Spleen (tissue), 7 donors: ENCODE data around the gene ASPN.

Experiments used
- CTCF ChIP-seq, 11 experiments: fragments of 200-600 bp in 7 of 11; fragments of 450-650 bp in 4 of 11; sonication (generic) in 4 of 11; IDR thresholded peaks in 8 of 11; conservative IDR thresholded peaks in 3 of 11; 1 replicate in 7 of 11; 2 replicates in 4 of 11; pipeline versions ENCODE4 v1.4.0 to v1.8.0; 2016 to 2021; ENCODE audit warnings: antibody characterized with exemption in 11 of 11, inconsistent platforms in 4 of 11, mild to moderate bottlenecking in 1 of 11
- POLR2A ChIP-seq, 3 donors: fragments of 450-650 bp; IDR thresholded peaks; one replicate each; pipeline ENCODE4 v1.5.1; 2017; ENCODE audit warnings: antibody characterized with exemption in 3 of 3, mild to moderate bottlenecking in 1 of 3
- POLR2AphosphoS5 ChIP-seq, 3 donors: sonication (generic); formaldehyde crosslinking; IDR thresholded peaks; one replicate each; pipeline ENCODE4 v1.5.1; 2017; ENCODE audit warnings: antibody characterized with exemption in 3 of 3
- donor health status: DM: no; HTN: no; CAD: no; lungs with moderate emphysema.
- donor health status: DM: no; HTN: no; CAD: no.
- donor health status: DM: no; HTN: no; CAD: no.

DNA sequence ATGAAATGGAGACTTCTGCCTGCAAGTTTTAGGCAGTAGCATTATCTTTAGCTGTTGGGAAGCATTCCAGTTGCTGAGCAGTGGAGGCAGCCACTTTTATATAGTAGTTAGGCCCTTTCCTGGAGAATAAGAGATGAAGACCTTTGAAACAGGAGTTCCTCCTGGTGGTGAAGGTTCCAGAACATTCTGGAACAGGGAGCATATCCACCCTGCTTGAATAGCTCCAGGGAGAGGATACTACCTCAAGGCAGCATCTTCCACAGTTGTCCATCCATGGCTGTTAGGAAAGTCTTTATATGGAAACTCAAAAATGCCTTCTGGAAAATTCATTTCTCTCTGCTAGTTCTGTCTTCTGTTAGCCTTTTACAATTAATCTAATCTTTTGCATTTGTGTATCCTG, 3.0 kb downstream of the ASPN start:
- TF ChIP-seq CTCF (IDR thresholded peaks at IDR 0.05 in 8 of 11, conservative IDR thresholded peaks at IDR 0.05 in 3 of 11) (no peak), POLR2A (IDR thresholded peaks at IDR 0.05) (no peak), POLR2AphosphoS5 (IDR thresholded peaks at IDR 0.05) (no peak)
